Transverse colon (tissue), 4 donors: ENCODE data around the gene KMT2B.

Experiments
- CTCF ChIP-seq, 5 experiments: fragments of 200-600 bp in 3 of 5; fragments of 450-650 bp in 2 of 5; sonication (generic) in 3 of 5; IDR thresholded peaks; 1 replicate in 2 of 5; 2 replicates in 3 of 5; pipeline ENCODE4 v1.5.1; 2016 to 2017; ENCODE audit warnings: antibody characterized with exemption in 5 of 5, inconsistent platforms in 3 of 5, mild to moderate bottlenecking in 2 of 5, moderate library complexity in 1 of 5
- POLR2AphosphoS5 ChIP-seq, 3 donors: sonication (generic); formaldehyde crosslinking; IDR thresholded peaks; one replicate each; pipeline ENCODE4 v1.6.1; 2016; ENCODE audit warnings: antibody characterized with exemption in 3 of 3

DNA sequence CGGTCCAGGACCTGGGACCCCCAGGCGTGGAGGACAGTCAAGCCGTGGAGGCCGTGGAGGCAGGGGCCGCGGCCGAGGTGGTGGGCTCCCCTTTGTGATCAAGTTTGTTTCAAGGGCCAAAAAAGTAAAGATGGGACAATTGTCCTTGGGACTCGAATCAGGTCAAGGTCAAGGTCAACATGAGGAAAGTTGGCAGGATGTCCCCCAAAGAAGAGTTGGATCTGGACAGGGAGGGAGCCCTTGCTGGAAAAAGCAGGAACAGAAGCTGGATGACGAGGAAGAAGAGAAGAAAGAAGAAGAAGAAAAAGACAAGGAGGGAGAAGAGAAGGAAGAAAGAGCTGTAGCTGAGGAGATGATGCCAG lies 2.3 kb downstream of the KMT2B start:
- no peak for TF ChIP-seq CTCF (IDR thresholded peaks at IDR 0.05)
- no peak for TF ChIP-seq POLR2AphosphoS5 (IDR thresholded peaks at IDR 0.05)
